GM23248 (cell line): ENCODE data around the gene KISS1R. TPM values are rescaled to one million over a fixed set of nuclear protein-coding genes. Genes with fewer than 3 reads are reported as not detected.

Experiments
- DNase-seq: peaks from one replicate; pipeline ENCODE4 v3.0.0-alpha.2; 2015
- H2AFZ ChIP-seq: fragments of 200-600 bp; sonication (generic); 2 replicates; pipeline ENCODE4 v1.6.1; 2016; ENCODE audit warnings: antibody characterized with exemption
- H3F3A ChIP-seq: fragments of 200-600 bp; sonication (generic); 2 replicates; pipeline ENCODE4 v1.6.1; 2016; ENCODE audit warnings: mild to moderate bottlenecking, antibody characterized with exemption, mixed run types; ENCODE audit not compliant: insufficient read depth
- H3K27ac ChIP-seq: fragments of 200-600 bp; sonication (generic); 2 replicates; pipeline ENCODE4 v1.5.1; 2016; ENCODE audit warnings: mild to moderate bottlenecking
- H3K27me3 ChIP-seq: fragments of 200-600 bp; sonication (generic); replicated peaks from 2 replicates; pipeline ENCODE4 v1.6.1; 2016; ENCODE audit warnings: mild to moderate bottlenecking; ENCODE audit not compliant: insufficient read depth
- H3K36me3 ChIP-seq: fragments of 200-600 bp; sonication (generic); 2 replicates; pipeline ENCODE4 v1.6.1; 2016; ENCODE audit warnings: low read depth, mild to moderate bottlenecking
- H3K4me1 ChIP-seq: fragments of 200-600 bp; sonication (generic); 2 replicates; pipeline ENCODE4 v1.6.1; 2016; ENCODE audit warnings: mild to moderate bottlenecking; ENCODE audit not compliant: insufficient read depth
- H3K4me2 ChIP-seq: fragments of 200-600 bp; sonication (generic); one replicate; pipeline ENCODE4 v1.6.1; 2016; ENCODE audit warnings: mild to moderate bottlenecking; ENCODE audit not compliant: unreplicated experiment
- H3K4me3 ChIP-seq: fragments of 200-600 bp; sonication (generic); 2 replicates; pipeline ENCODE4 v1.5.1; 2016; ENCODE audit warnings: mild to moderate bottlenecking
- H3K79me2 ChIP-seq: fragments of 200-600 bp; sonication (generic); 2 replicates; pipeline ENCODE4 v1.6.1; 2016; ENCODE audit warnings: mild to moderate bottlenecking; ENCODE audit not compliant: insufficient read depth
- H3K9ac ChIP-seq: fragments of 200-600 bp; sonication (generic); 2 replicates; pipeline ENCODE4 v1.6.1; 2016; ENCODE audit warnings: mild to moderate bottlenecking
- H3K9me2 ChIP-seq: fragments of 200-600 bp; sonication (generic); 2 replicates; pipeline ENCODE4 v1.6.1; 2016; ENCODE audit warnings: mixed run types, mild to moderate bottlenecking, moderate library complexity; ENCODE audit not compliant: insufficient read depth
- H3K9me3 ChIP-seq: fragments of 200-600 bp; sonication (generic); one replicate; pipeline ENCODE4 v1.6.1; 2017; ENCODE audit warnings: low read depth
- H4K20me1 ChIP-seq: fragments of 200-600 bp; sonication (generic); 2 replicates; pipeline ENCODE4 v1.6.0; 2016; ENCODE audit not compliant: insufficient read depth
- EZH2 ChIP-seq: fragments of 200-600 bp; sonication (generic); IDR thresholded peaks from 2 replicates; pipeline ENCODE4 v1.6.1; 2018; ENCODE audit warnings: antibody characterized with exemption, mild to moderate bottlenecking; ENCODE audit not compliant: insufficient read depth, poor library complexity, severe bottlenecking
- EZH2phosphoT487 ChIP-seq: fragments of 200-600 bp; sonication (generic); IDR thresholded peaks from 2 replicates; pipeline ENCODE4 v1.6.1; 2018; ENCODE audit warnings: antibody characterized with exemption, moderate library complexity, mild to moderate bottlenecking, low read depth; ENCODE audit not compliant: insufficient read depth
- WGBS, 2 experiments: methylation state at CpG; one replicate each; pipeline ENCODE4 v1.1.6; 2015 to 2017; ENCODE audit warnings: low lambda C conversion rate in 2 of 2, low coverage in 1 of 2; ENCODE audit errors: missing lambda C conversion rate in 2 of 2; 5-methylcytosine and 5-hydroxymethylcytosine counted together
- in situ Hi-C: fragments of 300-500 bp; cut with MboI; formaldehyde crosslinking; loops from 2 replicates; pipeline ENCODE4 v1.15.0; 2020
- polyA plus RNA-seq: library from polyadenylated mRNA; unstranded; fragments of >200 nt; fragmentation: Nextera tagmentation; extraction: Ambion mirVana; gene quantifications from 2 replicates; pipeline ENCODE4 v1.2.1, GENCODE V29; 2016
- total RNA-seq: library from RNA; depleted of rRNA; stranded (reverse); fragments of >200 nt; shearing (Covaris generic); gene quantifications from 2 replicates; pipeline ENCODE4 v1.2.3, GENCODE V29; 2014

The KISS1R gene
- total and polyA plus RNA-seq, 2 experiments from 2014 or later, result not detected

- Histone ChIP-seq H3K27ac (no peak overlapping the region), H3K4me2 (no peak overlapping the region), H3K9ac (no peak overlapping the region), H3K79me2 (peaks cover 57% of the 10 kb centered on the region), H3K9me3 (no peaks in the 10 kb centered on the region), H2AFZ (no peak overlapping the region), H3K36me3 (0 out of 2 replicates have a peak, but pooled peaks cover 4% of the 10 kb centered on the region), H3K4me3 (no peak overlapping the region), H3K27me3 (no peaks in the 10 kb centered on the region), H3K9me2 (no peaks in the 10 kb centered on the region), H4K20me1 (no peaks in the 10 kb centered on the region), H3K4me1 (peaks cover 11% of the 10 kb centered on the region), H3F3A (no peaks in the 10 kb centered on the region)
- DNase-seq, result no peak
- TF ChIP-seq EZH2, result no peak
- TF ChIP-seq EZH2phosphoT487, result no peak
- WGBS, 2 experiments, result 96 to 97% methylated on average over 12 to 18 of the region's 18 CpGs
- in situ Hi-C loops, result no loop called here
These were observed 11.5 kb downstream of the KISS1R start for GRCh38 chr19:928471-929202.

- in situ Hi-C loops, result no loop called here
- no peaks in the 10 kb centered on the region for H3K9me3 ChIP-seq
These were observed 12.2 kb downstream of the KISS1R start for GRCh38 chr19:929203-929890.

GRCh38 chr19:929891-930258, 12.7 kb downstream of the KISS1R start:
- Histone ChIP-seq H3K27me3 (no peaks in the 10 kb centered on the region), H2AFZ (no peak overlapping the region), H3K9me3 (no peaks in the 10 kb centered on the region), H3K4me2 (no peak overlapping the region), H3K4me3 (no peak overlapping the region), H3F3A (no peaks in the 10 kb centered on the region), H3K79me2 (peaks cover 66% of the 10 kb centered on the region), H4K20me1 (no peaks in the 10 kb centered on the region), H3K4me1 (peaks cover 21% of the 10 kb centered on the region), H3K36me3 (0 out of 2 replicates have a peak, but pooled peaks cover 4% of the 10 kb centered on the region), H3K9ac (no peak overlapping the region), H3K9me2 (no peaks in the 10 kb centered on the region), H3K27ac (no peak overlapping the region)
- in situ Hi-C loops, result no loop called here
- WGBS, 2 experiments, result 94 to 100% methylated on average over 3 to 6 of the region's 6 CpGs
- DNase-seq, result no peak
- TF ChIP-seq EZH2phosphoT487, result no peak
- no peak for TF ChIP-seq EZH2

More at GRCh38 chr19:929203-929890, 12.2 kb downstream of the KISS1R start:
- H2AFZ ChIP-seq, result no peak overlapping the region
- H3K4me1 ChIP-seq, result peaks cover 17% of the 10 kb centered on the region
- DNase-seq, result no peak
- no peak overlapping the region for H3K4me3 ChIP-seq
- WGBS, 2 experiments, result 92 to 98% methylated on average over 16 to 46 of the region's 51 CpGs
- H3K79me2 ChIP-seq, result peaks cover 64% of the 10 kb centered on the region
- H4K20me1 ChIP-seq, result no peaks in the 10 kb centered on the region
- H3K27ac ChIP-seq, result no peak overlapping the region
- no peak for TF ChIP-seq EZH2
- no peak for TF ChIP-seq EZH2phosphoT487
- no peaks in the 10 kb centered on the region for H3K9me2 ChIP-seq
- H3K4me2 ChIP-seq, result no peak overlapping the region
- H3K9ac ChIP-seq, result no peak overlapping the region
- H3F3A ChIP-seq, result no peaks in the 10 kb centered on the region
- 0 out of 2 replicates have a peak, but pooled peaks cover 4% of the 10 kb centered on the region for H3K36me3 ChIP-seq
- no peaks in the 10 kb centered on the region for H3K27me3 ChIP-seq

- Histone ChIP-seq H4K20me1 (no peaks in the 10 kb centered on the region), H3K4me2 (no peak overlapping the region), H3K9me2 (no peaks in the 10 kb centered on the region), H3K27ac (no peak overlapping the region), H3K9me3 (no peaks in the 10 kb centered on the region), H3K79me2 (peaks cover 69% of the 10 kb centered on the region), H3K27me3 (no peaks in the 10 kb centered on the region), H3K9ac (no peak overlapping the region), H3F3A (no peaks in the 10 kb centered on the region), H2AFZ (no peak overlapping the region), H3K36me3 (peaks cover 4% of the 10 kb centered on the region; the same call in 1 of the 2 replicates), H3K4me1 (peaks cover 27% of the 10 kb centered on the region), H3K4me3 (no peak overlapping the region)
- WGBS, 2 experiments, result 91 to 95% methylated on average over 21 to 32 of the region's 32 CpGs
- in situ Hi-C loops, result no loop called here
- no peak for DNase-seq
- TF ChIP-seq EZH2, result no peak
- no peak for TF ChIP-seq EZH2phosphoT487
These were observed 14.9 kb downstream of the KISS1R start for GRCh38 chr19:931860-932647.
